SK-N-SH treated with all-trans-retinoic acid at 6 μM for 48 hours (cell line): Measurements from ENCODE around the gene IDH3B.

Source experiments
- ATAC-seq: fragments of 200-7000 bp; cut with Tn5 transposase; 3 replicates; pipeline ENCODE4 v1.9.1; 2020; ENCODE audit warnings: mild to moderate bottlenecking, moderate library complexity
- ARNTL ChIP-seq: fragments of 450-650 bp; formaldehyde crosslinking; IDR thresholded peaks from 2 replicates; pipeline ENCODE4 v1.5.0; 2020; ENCODE audit warnings: low read depth, mild to moderate bottlenecking, moderate library complexity, borderline replicate concordance
- BACH2 ChIP-seq: fragments of 250-450 bp; sonication (Bioruptor Pico); IDR thresholded peaks from 2 replicates; pipeline ENCODE4 v1.9.0; 2021; ENCODE audit warnings: mild to moderate bottlenecking, borderline replicate concordance
- CSDC2 ChIP-seq: fragments of 250-450 bp; sonication (Bioruptor Pico); IDR thresholded peaks from 2 replicates; pipeline ENCODE4 v1.5.0; 2020; ENCODE audit warnings: mild to moderate bottlenecking, moderate library complexity
- CSRNP3 ChIP-seq: fragments of 250-450 bp; sonication (Bioruptor Pico); IDR thresholded peaks from 2 replicates; pipeline ENCODE4 v1.5.1; 2021; ENCODE audit warnings: mild to moderate bottlenecking, moderate library complexity
- ESRRG ChIP-seq: fragments of 250-450 bp; sonication (Bioruptor Pico); IDR thresholded peaks from 2 replicates; pipeline ENCODE4 v1.6.1; 2021; ENCODE audit warnings: mild to moderate bottlenecking
- GLIS3 ChIP-seq: fragments of 250-450 bp; sonication (Bioruptor Pico); IDR thresholded peaks from 2 replicates; pipeline ENCODE4 v1.5.0; 2020; ENCODE audit warnings: mild to moderate bottlenecking, moderate library complexity
- ISL1 ChIP-seq: fragments of 250-450 bp; sonication (Bioruptor Pico); IDR thresholded peaks from 2 replicates; pipeline ENCODE4 v2.1.2; 2022; ENCODE audit warnings: mild to moderate bottlenecking, moderate library complexity
- OSR1 ChIP-seq: fragments of 250-450 bp; sonication (Bioruptor Pico); IDR thresholded peaks from 2 replicates; pipeline ENCODE4 v1.8.0; 2022; ENCODE audit warnings: moderate library complexity, mild to moderate bottlenecking, inconsistent platforms
- PATZ1 ChIP-seq: fragments of 250-450 bp; sonication (Bioruptor Pico); IDR thresholded peaks from 2 replicates; pipeline ENCODE4 v1.8.0; 2020; ENCODE audit warnings: mild to moderate bottlenecking, moderate library complexity, borderline replicate concordance
- POU6F1 ChIP-seq: fragments of 250-450 bp; sonication (Bioruptor Pico); IDR thresholded peaks from 2 replicates; pipeline ENCODE4 v1.8.0; 2021; ENCODE audit warnings: low read depth, mild to moderate bottlenecking, moderate library complexity, borderline replicate concordance
- PPARA ChIP-seq: fragments of 250-450 bp; sonication (Bioruptor Pico); IDR thresholded peaks from 2 replicates; pipeline ENCODE4 v1.5.0; 2020; ENCODE audit warnings: mild to moderate bottlenecking, borderline replicate concordance
- RARB ChIP-seq: fragments of 250-450 bp; sonication (Bioruptor Pico); IDR thresholded peaks from 2 replicates; pipeline ENCODE4 v1.8.0; 2021; ENCODE audit warnings: mild to moderate bottlenecking, moderate library complexity
- SNAI2 ChIP-seq: fragments of 250-450 bp; sonication (Bioruptor Pico); IDR thresholded peaks from 2 replicates; pipeline ENCODE4 v1.5.0; 2020; ENCODE audit warnings: mild to moderate bottlenecking, moderate library complexity
- TOX ChIP-seq: fragments of 250-450 bp; sonication (Bioruptor Pico); IDR thresholded peaks from 2 replicates; pipeline ENCODE4 v1.8.0; 2021; ENCODE audit warnings: mild to moderate bottlenecking, moderate library complexity, borderline replicate concordance
- TSHZ2 ChIP-seq: fragments of 250-450 bp; sonication (Bioruptor Pico); IDR thresholded peaks from 2 replicates; pipeline ENCODE4 v1.5.0; 2020; ENCODE audit warnings: mild to moderate bottlenecking, moderate library complexity
- ZFP3 ChIP-seq: fragments of 250-450 bp; sonication (Bioruptor Pico); IDR thresholded peaks from 2 replicates; pipeline ENCODE4 v1.5.0; 2020; ENCODE audit warnings: mild to moderate bottlenecking, moderate library complexity
- ZNF565 ChIP-seq: fragments of 450-650 bp; formaldehyde crosslinking; conservative IDR thresholded peaks from 2 replicates; pipeline ENCODE4 v1.5.0; 2020; ENCODE audit warnings: low read depth, mild to moderate bottlenecking, moderate library complexity
- ZNF8 ChIP-seq: fragments of 450-650 bp; formaldehyde crosslinking; IDR thresholded peaks from 2 replicates; pipeline ENCODE4 v1.5.0; 2020; ENCODE audit warnings: mild to moderate bottlenecking, moderate library complexity

The IDH3B gene

GRCh38 chr20:2705931-2706645 is 42.1 kb upstream of the IDH3B start:
- TF ChIP-seq GLIS3 (CRISPR knock-in tag) (no peak), CSRNP3 (CRISPR knock-in tag) (no peak), ESRRG (CRISPR knock-in tag) (no peak), OSR1 (CRISPR knock-in tag) (no peak), POU6F1 (CRISPR knock-in tag) (no peak), CSDC2 (no peak), ISL1 (CRISPR knock-in tag) (no peak), ZNF565 (no peak), PATZ1 (CRISPR knock-in tag) (no peak), SNAI2 (no peak), ARNTL (CRISPR knock-in tag) (no peak), TSHZ2 (CRISPR knock-in tag) (no peak), RARB (CRISPR knock-in tag) (no peak)
- ATAC-seq = no peak

- ATAC-seq = no peak
- TF ChIP-seq ZNF565 = no peak
- TF ChIP-seq RARB (CRISPR knock-in tag) = no peak
- no peak for TF ChIP-seq PPARA (CRISPR knock-in tag)
- no peak for TF ChIP-seq ARNTL (CRISPR knock-in tag)
- no peak for TF ChIP-seq CSDC2
- no peak for TF ChIP-seq PATZ1 (CRISPR knock-in tag)
Measured at GRCh38 chr20:2703716-2704475, 39.9 kb upstream of the IDH3B start.

GRCh38 chr20:2701671-2702081 is 37.7 kb upstream of the IDH3B start:
- no peak for ATAC-seq
- TF ChIP-seq TOX (CRISPR knock-in tag) (no peak), BACH2 (CRISPR knock-in tag) (no peak), ZNF8 (CRISPR knock-in tag) (no peak), GLIS3 (CRISPR knock-in tag) (no peak), ZNF565 (no peak), CSRNP3 (CRISPR knock-in tag) (no peak), TSHZ2 (CRISPR knock-in tag) (no peak), ZFP3 (CRISPR knock-in tag) (no peak), PATZ1 (CRISPR knock-in tag) (no peak), ISL1 (CRISPR knock-in tag) (no peak), ARNTL (CRISPR knock-in tag) (no peak), RARB (CRISPR knock-in tag) (no peak)
